Measurements from ENCODE around the gene DHODH.
"Not testable (repeated sequence)": the region's sequence is repeated elsewhere in the genome, so short reads cannot be mapped to it uniquely, and the experiment has no call there.

Gene DHODH

DNA sequence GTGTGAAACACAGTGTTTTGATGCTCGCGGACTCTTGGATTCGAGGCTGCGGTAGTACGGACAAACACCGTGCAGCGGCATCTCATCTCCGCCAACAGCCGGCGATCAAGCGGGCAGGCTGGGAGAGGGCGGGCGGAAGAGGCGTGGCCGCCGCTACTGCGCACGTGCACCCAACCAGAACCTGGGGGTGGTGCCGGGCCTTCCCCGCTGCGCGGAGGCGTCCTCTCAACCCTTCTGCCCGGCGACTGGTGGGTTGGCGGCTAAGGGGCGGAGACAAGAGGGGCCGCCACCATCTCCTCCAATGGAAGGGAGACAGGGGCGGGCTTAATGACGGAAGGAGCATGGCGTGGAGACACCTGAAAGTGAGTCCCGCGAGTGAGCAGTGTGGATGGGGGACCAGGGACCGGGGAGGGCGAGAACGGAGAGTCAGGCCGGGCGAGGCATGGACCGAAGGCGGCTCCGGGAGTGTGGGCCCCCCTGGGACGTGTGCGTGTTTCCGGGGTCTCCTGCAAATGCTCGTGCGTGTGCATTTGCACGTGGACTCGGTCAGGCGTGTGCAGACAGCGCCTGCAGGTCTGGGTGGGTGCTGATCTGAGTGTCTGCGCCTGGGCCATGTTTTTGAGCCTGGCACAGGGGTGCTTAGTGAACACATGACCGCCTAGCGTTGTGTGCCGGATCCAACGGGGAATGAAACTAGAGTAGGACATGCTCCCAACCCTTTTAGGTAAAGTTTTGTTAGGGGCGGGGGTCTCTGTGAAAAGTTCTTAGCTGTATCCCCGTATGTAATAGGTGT lies at the start of gene DHODH:
DHODH (plus strand) TSS at position 321 of the 793 bp plus-strand sequence; CDS start at position 342, 21 bp downstream.
- peak; percentile 97 to 98 for DNase-seq (ENCODE audit: low read depth in 2 of 2)

DNA sequence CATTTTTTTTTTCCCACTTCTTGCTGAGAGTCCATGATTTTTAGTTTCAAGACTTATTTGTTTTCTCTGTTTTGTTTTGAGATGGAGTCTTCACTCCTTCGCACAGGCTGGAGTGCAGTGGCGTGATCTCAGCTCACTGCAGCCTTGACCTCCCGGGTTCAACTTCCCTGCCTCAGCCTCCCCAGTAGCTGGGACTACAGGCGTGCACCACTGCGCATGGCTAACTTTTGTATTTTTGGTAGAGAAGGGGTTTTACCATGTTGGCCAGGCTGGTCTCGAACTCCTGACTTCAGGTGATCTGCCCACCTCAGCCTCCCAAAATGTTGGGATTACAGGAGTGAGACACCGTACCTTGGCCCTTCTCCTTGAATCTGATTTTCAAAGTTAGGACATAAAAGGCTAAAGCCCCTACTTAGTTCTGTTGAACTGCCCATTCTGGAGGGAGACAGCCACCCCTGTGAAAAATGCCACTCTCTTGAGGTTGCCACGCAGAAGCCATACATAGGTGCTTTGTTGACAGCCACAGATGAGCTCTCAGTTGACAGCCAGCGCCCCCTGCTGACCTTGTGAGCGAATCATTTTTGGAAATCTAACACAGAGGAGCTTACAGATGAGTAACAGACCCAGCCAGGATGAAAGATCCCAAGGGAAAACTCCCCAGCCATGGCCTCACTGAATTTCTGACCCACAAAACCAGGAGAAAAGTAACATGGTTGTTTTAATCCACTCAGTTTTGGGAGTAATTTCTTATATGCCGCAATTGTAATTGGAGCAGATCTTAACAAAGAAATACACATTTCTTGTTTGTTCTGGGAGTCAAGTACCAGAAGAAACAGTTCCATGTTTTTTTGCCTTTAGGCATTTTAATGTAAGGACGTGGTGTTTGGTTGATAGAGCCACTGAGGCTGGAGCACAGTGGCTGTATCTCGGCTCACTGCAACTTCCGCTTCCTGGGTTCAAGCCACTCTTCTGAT lies 47.2 kb upstream of the DHODH start:
- peak; percentile 51 to 63 for DNase-seq (ENCODE audit: low read depth in 2 of 2)

DNA sequence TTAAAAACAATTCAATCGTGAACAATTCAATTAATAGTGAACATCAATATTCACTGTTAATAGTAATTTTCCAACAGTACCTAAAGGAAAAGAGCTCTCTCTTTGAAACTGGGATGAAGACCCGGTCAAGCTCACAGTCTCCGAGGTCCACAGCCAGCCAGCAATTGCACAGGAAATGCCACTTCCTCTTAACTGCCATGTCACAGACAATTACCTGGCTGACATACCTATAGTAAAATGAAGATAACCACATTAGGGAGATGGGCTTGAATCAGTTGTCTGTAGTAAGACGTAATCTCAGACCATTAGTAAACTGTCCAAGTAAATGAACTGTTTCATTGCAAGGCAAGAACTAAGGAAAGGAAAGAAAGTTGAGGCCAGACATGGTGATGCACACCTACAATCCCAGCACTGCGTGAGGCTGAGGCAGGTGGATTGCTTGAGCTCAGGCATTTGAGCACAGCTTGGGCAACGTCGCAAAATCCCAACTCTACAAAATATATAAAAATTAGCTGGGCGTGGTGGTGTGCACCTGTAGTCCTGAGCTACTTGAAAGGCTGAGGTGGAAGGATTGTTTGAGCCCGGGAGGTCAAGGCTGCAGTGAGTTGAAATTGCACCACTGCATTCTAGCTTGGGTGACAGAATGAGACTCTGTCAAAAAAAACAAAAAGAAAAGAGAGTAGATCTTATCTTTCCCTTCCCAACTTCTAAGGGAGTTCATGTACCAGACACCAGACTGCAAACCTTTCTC lies 45.2 kb upstream of the DHODH start:
- DNase-seq (ENCODE audit: low read depth in 2 of 2) = no peak

DNA sequence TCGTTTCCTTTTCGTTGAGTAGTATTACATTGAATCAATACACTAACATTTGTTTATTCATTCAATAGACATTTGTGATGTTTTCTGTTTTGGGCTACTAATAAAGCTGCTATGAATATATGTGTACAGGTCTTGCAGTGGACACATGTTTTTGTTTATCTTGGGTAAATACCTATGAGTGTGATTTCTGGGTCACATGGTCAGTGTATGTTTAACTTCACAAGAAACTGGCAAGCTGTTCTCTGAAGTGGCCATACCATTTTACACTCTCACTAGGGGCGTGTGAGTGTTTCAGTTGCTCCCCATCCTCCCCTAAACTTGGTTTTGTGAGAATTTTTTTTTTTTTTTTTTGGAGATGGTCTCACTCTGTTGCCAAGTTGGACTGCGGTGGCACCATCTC lies 43.3 kb upstream of the DHODH start:
- DNase-seq (ENCODE audit: low read depth in 2 of 2) = no peak

DNA sequence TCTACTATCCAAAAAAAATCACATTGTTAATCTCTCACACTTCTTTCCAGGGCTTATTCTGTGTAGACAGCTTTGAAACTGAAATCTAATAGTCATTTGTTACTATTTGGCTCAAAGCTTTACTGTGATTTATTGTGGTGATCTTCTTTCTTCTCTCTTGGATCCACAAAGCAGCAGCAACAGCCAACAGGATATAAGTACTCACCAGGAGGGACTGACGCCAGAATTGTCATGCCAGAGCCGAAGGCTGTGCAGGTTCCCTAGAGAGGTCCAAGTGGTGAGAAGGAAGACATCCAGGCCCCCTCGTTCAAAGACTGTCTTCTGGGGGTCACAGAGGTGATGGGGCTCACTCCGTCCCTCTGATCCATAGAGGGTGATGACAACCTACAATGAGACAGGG lies 41.6 kb upstream of the DHODH start:
- no peak for DNase-seq (ENCODE audit: low read depth in 2 of 2)

DNA sequence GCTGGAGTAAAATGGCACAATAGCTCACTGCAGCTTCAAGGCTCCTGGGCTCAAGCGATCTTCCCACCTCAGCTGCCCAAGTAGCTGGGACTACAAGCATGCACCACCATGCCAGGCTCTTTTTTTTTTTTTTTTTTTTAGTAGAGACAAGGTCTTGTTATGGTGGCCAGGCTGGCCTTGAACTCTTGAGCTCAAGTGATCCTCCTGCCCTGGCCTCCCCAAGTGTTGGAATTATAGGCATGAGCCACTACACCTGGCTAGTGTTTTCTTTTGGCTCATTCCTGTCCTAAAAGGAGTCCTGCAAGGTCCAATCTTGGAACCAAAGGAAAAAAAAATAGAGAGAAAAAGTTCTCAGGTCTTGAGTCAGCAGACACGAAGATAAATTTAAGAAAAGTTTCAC lies 39.2 kb upstream of the DHODH start:
- no peak for DNase-seq (ENCODE audit: low read depth in 2 of 2)

DNA sequence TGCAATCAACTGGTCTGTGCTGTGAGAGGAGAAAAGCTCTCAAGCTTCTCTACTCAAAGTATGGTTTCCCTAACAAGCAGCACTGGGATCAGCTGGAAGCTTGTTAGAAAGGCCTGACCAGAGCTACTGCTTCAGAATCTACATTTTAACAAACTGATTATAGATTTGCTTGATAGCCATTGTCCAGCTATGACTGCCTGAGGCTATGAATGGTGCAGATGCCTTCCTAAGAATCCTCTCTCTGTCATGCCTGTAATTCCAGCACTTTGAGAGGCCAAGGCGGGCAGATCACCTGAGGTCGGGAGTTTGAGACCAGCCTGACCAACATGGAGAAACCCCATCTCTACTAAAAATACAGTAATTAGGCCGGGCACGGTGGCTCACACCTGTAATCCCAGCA lies 37.0 kb upstream of the DHODH start:
- DNase-seq (ENCODE audit: low read depth in 2 of 2) = no peak

DNA sequence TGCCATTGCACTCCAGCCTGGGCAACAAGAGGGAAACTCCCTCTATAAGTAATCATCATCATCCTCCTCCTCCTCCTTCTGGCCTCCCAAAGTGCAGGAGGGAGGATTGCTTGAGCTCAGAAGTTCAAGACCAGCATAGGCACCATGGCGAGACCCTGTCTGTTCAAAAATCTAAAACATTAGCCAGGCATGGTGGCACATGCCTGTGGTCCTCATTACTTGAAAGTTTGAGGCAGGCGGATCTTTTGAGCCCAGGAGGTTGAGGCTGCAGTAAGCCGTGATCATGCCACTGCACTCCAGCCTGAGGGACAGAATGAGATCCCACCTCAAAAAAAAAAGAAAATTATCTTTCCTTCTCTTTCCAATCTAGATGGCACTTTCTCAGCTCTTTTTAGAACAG lies 36.2 kb upstream of the DHODH start:
- DNase-seq (ENCODE audit: low read depth in 2 of 2) = no peak

DNA sequence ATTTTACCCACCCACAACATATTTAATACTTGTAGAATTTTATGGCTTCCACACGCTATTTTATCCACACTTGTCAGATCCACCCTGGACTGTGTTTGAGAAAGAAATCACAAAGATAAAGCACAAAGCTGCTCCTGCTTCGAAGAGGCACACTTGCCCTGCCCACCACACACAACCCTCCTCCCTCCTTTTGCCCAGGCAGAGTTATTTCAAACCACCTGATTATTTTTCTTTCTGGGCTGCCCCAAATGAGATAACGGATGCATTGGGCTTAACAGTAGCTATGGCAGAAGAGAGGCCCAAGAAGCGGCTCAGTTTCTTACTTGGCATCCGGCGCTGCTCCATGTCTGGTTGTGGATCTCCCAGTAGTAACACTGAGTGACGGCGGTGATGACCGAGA lies 35.5 kb upstream of the DHODH start:
- no peak for DNase-seq (ENCODE audit: low read depth in 2 of 2)

DNA sequence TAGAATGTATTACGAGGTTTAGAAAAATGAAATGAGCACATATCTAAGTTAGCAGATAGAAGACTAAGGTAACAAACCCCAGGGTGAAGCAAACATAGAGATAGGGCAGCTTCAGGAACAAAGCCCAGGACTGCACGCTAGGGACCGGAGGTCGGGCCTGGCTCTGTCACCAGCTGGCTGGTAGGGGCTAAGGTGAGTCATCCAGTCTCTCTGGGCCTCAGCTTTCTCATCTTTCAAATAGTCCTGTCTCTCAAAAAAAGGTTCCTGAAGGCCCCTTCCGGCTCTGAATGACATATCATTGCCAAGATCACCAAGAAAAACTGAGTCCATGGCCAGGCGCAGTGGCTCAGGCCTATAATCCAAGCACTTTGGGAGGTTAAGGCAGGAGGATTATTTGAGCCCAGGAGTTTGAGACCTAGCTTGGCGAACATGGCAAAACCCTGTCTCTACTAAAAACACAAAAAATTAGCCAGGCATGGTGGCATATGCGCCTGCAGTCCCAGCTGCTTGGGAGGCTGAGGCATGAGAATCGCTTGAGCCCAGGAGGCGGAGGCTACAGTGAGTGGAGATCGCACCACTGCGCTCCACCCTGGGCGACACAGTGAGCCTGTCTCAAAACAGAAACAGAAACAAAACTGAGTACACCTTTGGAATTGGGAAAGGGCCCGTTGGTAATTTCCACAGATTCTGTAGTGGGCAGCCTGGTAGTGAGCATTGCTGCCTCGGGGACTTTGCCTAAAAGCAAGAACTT lies 34.3 kb upstream of the DHODH start:
- no peak for DNase-seq (ENCODE audit: low read depth in 2 of 2)

DNA sequence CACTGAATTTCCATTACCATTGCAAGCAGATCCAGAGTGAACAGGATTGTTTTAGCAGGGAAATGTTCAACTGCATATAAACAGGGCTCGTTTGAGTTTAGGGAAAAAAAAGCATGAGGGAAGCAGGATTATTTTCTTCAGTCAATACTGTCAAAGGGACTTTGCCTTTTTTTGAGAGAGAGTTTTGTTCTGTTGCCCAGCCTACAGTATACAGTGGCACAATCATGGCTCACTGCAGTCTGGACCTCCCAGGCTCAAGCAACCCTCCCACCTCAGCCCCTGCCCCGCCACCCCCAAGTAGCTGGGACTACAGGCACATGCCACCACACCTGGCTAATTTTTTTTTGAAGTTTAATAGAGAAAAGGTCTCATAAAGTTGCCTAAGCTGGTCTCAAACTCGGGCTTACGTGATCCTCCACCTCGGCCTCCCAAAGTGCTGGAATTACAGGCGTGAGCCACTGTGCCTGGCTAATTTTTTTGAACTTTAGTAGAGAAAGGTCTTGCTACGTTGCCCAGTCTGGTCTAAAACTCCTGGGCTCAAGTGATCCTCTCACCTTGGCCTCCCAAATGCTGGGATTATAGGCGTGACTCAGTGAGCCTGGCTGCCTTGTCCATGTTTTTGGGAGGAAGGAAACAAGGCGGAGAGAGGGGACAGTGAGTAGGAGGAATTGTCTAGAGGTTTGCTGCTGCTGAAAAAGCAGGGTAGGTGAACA lies 23.1 kb upstream of the DHODH start:
- no peak for DNase-seq (ENCODE audit: low read depth in 2 of 2)

DNA sequence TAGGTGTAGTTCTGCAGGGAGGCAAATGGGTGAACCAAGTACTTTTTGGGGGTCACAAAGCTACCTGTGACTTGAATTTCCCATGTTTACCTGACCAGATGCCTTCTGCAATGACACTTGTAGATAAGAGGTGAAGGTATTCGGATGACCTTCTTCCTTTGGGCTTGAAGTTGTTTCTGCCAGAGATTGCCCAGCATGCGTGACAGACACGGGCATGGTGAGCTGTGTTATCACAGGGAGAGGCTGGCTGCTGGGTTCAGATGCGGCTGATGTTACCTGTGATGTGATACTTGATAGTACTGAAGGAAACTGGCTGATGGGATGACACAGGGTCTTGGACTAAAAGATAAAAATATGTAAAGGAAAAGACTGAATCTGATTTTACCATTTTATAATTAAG lies 22.4 kb upstream of the DHODH start:
- no peak for DNase-seq (ENCODE audit: low read depth in 2 of 2)

DNA sequence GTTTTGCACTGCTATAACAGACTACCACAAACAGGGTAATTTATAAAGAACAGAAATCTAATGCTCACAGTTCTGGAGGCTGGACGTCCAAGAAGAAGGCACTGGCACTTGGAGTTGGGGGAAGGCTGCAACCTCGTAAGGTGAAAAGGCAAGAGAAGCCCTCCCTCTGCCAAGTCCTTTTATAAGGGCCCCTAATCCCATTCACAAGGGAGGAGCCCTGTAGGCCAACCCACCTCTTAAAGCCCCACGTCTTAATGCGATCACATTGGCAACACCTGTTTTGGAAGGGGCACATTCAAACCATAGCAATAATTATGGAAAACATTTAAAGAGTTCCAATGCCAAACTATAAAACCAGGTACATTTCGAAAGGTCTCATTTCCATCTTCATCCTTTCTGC lies 13.5 kb upstream of the DHODH start:
- DNase-seq (ENCODE audit: low read depth in 2 of 2) = no peak

DNA sequence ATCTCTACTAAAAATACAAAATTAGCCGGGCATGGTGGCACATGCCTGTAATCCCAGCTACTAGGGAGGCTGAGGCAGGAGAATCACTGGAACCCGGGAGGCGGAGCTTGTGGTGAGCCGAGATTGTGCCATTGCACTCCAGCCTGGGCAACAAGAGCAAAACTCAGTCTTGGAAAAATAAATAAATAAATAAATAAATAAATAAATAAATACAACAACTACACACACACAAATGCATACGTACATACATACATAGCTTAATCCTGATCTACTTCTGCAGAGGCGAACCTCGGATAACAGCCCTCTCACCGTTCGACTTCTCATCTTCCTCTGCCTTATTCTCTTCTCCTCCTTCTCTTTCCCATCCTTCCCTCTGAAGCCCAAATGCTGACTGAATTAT lies 11.0 kb upstream of the DHODH start:
- not testable (repeated sequence) for DNase-seq (ENCODE audit: low read depth in 2 of 2)

DNA sequence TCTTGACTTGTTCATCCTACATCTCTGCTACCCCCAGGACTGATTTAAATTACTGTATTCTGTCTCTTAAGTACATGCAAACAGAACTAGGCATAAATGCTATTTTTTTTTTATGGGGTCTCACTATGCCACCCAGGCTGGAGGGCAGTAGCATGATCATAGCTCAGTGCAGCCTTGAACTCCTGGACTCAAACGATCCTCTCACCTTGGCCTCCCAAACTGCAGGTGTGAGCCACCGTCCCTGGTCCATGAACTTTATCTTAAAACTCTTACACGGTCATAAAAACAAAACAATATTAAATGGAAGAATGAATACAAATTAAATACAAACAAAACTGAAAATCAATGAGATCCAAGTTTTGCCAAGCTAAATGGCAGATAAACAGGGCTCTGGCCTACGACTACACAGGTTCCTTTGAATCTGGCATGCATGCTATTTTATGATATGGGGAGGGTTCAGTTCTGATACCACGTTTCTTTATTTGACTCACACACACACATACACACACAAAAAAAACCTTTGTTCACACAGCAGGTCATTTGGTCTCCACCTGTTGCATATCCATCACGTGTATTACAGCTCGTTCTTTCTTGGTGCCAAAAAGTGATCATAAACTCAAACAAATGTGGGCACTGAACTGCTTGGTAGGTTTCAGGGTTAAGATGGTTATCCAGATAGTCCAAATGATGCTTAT lies 7.2 kb upstream of the DHODH start:
- DNase-seq (ENCODE audit: low read depth in 2 of 2) = no peak

DNA sequence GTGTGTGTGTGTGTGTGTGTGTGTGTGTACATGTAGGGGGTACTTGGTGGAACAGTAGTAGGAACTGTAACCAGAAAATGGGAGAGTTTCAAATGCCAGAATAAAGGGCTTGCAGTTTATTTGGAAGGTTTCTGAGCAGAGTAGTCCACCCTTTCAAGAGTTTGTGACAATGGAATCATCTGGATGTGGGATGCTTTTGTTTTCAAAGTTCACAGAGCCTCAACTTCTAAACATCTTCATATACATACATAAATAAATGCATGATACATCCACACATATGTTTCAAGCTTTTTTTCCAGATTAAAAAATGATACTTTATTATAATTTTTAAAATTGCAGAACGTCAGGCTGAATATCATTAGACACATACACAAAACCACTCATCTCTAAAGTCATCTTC lies 5.9 kb upstream of the DHODH start:
- DNase-seq (ENCODE audit: low read depth in 2 of 2) = no peak

DNA sequence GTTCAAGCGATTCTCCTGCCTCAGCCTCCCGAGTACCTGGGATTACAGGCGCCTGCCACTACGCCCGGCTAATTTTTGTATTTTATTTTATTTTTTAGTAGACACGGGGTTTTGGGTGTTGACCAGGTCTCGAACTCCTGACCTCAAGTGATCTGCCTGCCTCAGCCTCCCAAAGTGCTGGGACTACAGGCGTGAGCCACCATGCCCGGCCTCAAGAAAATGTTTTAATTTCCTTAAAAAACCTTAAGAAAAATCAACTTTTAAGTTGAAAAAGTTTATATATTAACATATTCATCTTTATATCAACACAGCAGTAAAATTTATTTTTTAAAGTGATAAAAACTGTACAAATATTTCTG lies 500 bp upstream of the DHODH start:
- DNase-seq (ENCODE audit: low read depth in 2 of 2) = not testable (repeated sequence)

DNA sequence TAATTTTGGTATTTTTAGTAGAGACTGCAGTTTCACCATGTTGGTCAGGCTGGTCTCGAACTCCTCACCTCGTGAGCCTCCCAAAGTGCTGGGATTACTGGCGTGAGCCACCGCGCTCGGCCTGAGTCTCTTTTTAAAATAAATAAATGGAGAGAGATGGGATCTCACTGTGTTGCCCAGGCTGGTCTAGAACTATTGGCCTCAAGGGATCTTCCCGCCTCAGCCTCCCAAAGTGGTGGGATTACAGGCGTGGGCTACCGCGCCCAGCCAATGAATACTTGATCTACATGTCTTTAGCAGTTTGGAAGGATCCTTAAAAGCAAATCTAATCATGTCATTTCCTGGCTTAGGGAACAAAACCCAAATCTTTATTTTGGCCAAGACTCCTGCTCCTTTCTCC lies 1.2 kb downstream of the DHODH start:
- DNase-seq (ENCODE audit: low read depth in 2 of 2) = no peak

DNA sequence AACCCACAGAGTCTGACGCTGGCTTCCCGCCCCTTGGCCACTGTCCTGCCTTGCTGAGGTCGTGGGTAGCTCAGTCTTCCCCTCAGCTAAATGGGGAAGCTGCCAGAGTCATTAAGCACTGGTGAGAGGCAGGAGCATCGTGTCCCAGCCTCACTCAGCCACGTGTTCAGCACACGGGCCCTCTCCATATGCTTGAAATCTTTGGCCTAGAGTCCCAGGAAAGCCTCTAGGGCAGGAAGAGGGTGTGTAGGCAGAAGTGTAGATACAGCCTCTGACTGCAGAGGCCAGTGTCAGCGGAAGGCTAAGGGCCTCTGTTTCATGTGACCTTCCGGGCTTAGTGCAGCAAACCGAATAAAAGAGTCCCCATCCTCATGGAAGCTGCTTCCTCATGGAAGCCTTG lies 4.1 kb downstream of the DHODH start:
- no peak for DNase-seq (ENCODE audit: low read depth in 2 of 2)

DNA sequence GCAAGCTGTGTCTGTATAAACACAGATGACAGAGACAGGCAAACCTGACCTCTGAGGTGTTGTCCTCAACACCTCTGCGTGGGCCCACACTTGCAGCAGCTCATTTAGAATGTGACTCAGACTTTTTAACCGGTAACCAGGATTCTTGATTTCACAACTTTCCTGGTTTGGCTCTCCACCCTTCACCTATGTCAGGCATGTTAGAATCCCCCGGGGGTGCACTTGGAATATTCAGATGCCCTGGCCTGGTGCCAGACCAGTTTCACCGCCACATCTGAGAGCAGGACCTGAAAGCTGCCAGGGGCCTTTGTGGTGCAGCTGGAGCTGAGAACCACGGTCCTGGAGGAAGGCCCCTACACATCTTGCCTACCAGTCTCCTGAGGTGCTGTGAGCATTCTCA lies 4.8 kb downstream of the DHODH start:
- DNase-seq (ENCODE audit: low read depth in 2 of 2) = peak; percentile 2 to 23

Data from stimulated activated CD8-positive, alpha-beta memory T cell treated with anti-CD3 and anti-CD28 coated beads, Interleukin-15, amount 100 ng/mL, for 48 hours (primary cell).